NCI-H2107 treated with DMSO at 0.1 percent for 48 hours (cell line): ENCODE data around the gene MT1X.
"Not testable (repeated sequence)": the region's sequence is repeated elsewhere in the genome, so short reads cannot be mapped to it uniquely, and the experiment has no call there.

Experiments
- DNase-seq: peaks from one replicate; lab custom pipeline; 2025; ENCODE audit not compliant: unreplicated experiment; lab: John Stamatoyannopoulos, UW

Gene MT1X

DNA sequence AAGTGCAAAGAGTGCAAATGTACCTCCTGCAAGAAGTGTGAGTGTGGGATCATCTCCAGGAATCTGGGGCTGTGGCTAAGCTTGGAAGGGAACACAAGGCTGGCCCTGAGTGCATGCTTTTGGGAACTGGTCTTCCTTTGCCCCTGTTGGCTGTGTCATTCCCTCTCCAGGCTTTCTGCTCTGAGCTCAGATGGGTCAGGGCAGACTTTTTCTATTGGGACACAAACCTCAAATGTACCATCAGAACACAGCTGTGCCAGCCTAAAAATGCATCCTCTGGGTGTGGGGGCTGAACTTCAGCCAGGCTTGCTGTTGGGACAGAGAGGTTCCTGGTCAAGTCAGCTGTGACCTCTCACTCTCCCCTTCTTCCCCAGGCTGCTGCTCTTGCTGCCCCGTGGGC lies 29.7 kb upstream of the MT1X start:
- DNase-seq: no peak

DNA sequence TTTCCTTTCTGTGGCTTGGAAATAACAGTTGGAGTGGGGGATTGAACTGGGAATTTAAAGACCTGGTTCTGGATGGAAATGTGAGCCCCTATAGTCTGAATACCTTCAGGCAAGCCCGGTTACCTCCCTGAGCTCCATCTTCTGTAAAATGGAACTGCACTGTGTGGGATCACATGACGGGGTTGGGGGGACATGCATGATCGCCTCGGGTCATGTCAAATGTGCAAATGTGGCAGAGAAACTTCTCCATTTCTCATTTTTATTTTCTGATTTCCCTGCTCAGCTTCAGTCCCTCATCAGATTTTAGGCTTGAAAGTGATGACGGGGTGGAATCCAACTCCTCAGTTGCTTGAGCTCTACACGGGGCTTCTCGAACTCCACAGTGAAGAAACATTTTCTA lies 29.1 kb upstream of the MT1X start:
- DNase-seq: no peak

DNA sequence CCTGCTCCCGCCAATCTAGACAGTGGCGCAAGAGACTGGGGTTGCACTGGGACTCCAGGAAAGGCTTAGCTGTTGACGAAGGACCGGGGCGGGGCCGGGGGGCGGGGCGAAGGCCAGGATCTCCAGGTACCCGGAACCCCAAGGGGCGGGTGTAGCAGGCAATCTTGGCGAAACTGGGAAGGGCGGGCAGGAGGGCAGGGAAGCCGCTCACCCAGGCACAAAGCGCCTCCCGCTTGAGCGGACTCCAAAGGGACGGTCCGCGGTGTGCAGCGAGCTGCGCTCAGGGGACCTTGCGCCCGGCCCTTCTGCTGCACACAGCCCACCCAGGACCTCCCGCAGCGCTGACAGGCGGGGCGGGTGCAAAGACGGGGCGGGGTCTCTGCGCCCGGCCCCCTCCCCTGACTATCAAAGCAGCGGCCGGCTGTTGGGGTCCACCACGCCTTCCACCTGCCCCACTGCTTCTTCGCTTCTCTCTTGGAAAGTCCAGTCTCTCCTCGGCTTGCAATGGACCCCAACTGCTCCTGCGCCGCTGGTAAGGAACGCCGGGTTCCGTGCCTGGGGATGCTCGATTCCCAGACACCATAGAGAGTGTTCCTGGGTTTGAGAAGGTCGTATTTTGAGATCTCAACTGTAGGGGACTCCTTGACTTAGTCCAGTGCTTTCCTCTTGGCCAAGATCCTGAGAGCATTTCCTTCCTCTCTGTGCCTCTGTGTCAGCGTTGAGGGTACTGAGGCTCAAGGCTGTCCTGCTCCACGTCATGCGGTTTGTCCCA lies 24.5 kb upstream of the MT1X start, which contains the start of gene MT1F:
Gene MT1F (plus strand): TSS at position 405 of the 772 bp plus-strand sequence. CDS start 100 bp downstream, at position 505.
- no peak for DNase-seq

DNA sequence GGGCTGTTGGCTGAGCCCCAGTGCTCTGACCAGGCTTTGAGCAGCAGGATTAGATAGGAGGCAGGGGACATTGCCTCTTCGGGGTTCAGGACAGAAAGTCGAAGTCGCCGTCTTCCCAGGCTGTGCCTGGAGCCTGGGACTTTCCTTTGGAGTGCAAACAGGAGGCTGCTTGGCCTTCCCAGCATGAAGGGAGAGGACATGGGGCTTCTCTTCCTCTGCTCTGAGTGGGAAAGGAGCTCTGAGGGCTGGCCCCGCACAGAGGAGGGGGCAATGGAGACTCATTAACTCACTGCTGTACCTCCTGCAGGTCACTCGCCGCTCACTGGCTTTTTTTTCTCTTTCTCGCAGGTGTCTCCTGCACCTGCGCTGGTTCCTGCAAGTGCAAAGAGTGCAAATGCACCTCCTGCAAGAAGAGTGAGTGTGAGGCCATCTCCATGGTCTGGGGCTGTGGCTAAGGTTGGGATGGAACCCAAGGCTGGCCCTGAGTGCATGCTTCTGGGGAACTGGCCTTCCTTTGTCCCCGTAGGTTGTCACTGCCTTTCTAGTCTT lies 23.9 kb upstream of the MT1X start:
- DNase-seq: no peak

DNA sequence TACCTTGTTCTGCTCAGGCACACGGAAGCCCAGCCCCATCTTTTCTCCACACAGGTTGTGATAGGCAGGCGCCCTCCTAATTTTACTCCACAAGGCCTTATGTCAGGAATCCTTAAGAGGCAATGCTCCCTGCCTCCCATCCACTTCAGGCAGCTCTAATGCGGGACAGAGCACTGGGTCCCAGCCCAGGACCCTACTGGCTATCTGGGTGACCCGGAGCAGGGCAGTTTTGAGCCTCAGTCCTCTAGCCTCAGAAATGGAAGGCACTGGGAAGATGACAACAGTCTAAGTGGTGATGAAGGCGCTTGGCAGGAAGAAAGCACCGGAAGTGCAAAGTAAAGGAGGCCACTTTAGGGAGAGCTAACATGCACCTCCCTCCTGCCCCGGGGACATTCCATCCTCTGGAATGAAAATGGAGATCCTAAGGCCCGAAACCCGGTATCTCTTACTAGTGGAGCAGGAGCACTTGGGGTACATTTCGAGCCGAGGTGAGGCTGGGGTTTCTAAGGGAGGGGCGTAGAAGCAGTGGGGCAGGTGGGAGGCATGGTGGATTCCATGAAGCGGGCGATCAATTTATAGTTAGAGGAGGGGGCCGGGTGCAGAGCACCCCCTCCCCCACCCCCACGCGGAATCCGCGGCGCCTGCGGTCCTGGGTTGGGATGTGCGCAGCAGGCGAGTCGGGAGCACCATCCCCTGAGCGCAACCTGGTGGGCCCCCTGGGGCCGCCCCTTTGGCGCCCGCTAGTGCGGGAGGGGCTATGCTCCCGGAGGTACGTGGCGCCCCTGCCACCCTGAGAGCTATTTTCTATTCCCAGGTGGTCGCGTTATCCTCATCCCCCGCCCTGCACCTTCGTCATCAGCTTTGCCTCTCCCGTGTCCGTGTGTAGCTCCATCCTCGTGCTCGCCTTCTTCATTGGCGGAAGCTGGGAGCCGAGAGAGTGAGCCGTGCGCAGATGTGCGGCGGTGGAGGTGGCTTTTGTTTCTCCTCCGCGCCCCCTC lies 19.6 kb upstream of the MT1X start:
- no peak for DNase-seq

DNA sequence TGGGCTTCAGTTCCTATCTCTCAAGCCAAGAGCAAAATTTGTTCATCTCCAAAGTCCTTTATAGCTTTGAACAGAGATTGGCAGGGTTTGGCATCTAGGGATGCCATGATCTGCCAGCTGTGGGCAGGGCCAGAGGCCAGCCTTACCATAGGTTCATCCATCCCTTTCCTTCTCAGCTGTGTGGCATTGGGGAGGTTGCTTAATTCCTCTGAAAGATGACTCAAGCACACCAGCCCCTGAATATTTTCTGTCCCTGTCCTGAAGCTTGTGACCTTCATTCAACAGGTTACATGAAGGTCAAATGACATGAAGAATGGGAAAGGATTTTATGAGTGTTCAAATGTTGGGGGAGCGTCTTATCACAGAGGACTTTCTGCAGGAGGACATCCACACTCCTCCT lies 17.8 kb upstream of the MT1X start:
- DNase-seq: no peak

DNA sequence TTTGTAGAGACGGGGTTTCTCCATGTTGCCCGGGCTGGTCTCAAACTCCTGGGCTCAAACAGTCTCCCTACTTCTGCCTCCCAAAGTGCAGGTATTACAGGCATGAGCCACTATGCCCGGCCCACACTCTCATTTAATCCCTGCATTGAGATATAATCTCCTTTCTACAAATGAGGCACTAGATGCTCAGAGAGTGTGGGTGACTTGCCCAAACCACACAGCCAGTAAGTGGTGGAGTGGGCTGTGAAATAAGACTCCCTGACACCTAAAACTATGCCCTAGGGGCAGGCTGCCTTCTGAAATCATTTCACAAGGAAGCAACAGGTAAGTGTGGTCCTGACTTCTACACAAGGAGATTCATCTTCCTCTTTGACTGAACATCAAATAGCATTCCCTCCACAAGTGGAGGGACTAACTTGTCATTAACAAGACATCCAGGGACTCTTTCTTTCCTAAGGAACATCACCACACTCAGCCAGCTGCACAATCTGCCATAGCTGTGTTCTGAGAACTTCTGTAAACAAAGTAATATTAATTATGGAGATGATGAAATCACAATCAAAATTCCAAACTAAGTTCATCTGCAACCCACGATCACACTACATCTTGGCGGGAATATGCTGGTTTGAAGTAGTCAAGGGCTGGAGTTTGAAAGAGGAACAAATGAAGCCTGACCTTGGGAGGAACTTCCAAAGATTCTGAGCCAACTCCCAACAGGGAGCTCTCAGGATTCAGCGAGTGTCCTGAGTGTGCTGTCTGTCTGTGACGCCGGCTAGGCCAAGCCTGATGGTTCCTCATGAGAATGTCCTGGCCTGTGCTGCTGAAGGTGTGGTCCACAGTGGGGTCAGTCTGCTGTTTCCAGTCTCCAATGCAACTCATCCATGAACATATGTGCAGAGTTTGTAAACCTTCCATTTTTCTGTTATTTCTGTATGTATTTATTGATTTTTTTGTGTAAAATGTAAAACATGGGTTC lies 16.7 kb upstream of the MT1X start:
- not testable (repeated sequence) for DNase-seq

DNA sequence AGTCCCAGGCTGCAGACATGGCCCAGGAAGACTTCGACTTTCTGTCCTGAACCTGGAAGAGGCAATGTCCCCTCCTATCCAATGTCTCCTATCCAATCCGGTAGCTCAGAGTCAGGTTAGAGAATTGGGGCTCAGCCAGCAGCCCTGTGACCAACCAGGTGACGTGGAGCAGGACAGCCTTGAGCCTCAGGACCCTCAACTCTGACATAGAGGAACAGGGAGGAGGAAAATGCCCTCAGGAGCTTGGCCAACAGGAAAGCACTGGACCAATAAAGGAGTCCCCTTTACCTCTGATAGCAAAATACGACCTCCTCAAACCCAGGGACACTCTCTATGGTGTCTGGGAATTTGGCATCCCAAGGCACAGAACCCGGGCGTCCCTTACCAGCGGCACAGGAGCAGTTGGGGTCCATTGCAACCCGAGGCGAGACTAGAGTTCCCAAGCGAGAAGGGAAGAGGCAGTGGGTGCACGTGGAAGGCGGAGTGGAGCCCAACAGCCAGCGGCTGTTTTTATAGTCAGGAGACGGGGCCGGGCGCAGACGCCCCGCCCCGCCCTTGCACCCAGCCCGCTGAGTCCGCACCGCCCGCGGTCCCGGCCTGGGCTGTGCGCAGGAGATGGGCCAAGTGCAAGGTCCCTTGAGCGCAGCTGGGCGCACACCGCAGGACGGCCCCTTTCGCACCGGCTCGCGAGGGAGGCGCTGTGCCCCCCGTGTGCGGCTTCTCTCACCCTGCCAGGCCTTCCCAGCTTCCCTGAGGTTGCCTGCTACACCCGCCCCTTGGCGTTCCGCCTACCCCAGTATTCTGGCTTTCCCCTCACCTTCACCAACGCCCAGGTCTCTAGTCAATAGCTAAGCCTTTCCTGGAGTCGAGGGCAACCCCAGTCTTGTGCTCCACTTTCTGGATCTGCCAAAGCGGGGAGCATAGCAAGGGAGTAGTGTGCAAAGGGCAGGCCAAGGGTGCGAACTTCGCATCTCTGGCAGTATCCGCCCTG lies 14.4 kb upstream of the MT1X start, which contains the start of gene MT1G:
Gene MT1G (minus strand): TSS at position 485 of the 991 bp plus-strand sequence. CDS start 72 bp downstream, at position 413.
- DNase-seq: no peak

DNA sequence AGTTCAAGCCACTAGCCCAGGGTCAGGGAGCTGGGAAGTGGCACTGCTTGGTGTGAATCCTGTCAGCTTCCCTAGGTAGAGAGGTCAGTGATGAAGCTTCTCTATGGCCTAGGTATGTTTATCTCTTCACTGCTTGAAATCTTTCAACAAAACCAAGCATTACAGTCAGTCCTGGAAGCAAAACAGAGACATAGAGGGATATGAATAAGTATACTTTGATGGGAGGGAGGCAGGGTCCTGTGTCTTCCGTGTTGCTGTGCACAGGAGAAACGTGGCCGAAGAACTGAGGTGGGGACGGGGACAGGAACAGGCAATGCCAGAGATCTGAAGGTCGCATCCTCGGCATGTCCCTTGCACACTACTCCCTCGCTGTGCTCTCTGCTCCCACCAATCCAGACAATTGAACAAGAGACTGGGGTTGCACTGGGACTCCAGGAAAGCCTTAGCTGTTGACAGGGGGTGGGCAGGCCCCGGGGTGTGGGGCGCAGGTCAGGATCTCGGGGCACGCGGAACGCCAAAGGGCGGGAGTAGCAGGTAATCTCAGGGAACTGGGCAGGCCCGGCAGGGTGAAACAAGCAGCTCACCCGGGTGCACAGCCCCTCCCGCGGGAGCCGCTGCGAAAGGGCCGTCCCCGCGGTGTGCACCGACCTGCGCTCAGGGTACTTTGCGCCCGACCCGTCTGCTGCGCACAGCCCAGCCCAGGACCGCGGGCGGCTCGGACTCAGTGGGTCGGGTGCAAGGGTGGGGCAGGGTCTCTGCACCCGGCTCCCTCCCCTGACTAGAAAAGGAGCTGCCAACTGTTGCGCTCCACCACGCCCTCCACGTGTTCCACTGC lies 13.0 kb upstream of the MT1X start, which contains the start of gene MT1H:
Gene MT1H (plus strand): TSS at position 810 of the 835 bp plus-strand sequence. CDS start 71 bp downstream, outside the sequence.
- DNase-seq: no peak

DNA sequence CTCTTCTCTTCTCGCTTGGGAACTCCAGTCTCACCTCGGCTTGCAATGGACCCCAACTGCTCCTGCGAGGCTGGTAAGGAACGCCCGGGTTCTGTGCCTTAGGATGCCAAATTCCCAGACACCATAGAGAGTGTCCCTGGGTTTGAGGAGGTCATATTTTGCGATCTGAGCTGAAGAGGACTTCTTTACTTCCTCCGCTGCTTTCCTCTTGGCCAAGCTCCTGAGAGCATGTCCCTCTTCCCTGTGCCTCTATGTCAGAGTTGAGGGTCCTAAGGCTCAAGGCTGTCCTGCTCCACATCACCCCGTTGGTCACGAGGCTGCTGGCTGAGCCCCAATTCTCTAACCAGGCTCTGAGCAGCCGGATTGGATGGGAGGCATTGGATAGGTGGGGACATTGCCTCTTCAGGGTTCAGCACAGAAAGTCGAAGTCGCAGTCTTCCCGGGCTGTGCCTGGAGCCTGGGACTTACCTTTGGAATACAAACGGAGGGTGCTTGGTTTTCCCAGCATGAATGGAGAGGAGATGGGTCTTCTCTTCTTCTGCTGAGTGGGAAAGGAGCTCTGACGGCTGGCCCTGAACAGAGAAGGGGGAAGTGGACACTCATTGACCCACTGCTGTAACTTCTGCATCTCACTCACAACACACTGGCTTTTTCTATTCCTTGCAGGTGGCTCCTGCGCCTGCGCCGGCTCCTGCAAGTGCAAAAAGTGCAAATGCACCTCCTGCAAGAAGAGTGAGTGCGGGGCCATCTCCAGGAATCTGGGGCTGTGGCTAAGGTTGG lies 12.2 kb upstream of the MT1X start:
- DNase-seq: no peak

DNA sequence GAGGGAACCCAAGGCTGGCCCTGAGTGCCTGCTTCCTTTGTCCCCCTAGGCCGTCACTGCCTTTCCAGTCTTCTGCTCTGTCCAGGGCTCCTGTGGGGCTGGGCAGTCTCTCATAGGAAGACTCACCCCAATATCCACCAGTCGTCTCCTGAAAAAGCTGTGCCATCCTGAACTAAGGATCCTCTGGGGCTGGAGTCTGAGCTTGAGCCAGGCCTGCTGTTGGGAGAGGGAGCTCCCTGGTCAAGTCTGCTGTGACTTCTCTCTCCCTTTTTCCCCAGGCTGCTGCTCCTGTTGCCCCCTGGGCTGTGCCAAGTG lies 11.7 kb upstream of the MT1X start:
- no peak for DNase-seq

DNA sequence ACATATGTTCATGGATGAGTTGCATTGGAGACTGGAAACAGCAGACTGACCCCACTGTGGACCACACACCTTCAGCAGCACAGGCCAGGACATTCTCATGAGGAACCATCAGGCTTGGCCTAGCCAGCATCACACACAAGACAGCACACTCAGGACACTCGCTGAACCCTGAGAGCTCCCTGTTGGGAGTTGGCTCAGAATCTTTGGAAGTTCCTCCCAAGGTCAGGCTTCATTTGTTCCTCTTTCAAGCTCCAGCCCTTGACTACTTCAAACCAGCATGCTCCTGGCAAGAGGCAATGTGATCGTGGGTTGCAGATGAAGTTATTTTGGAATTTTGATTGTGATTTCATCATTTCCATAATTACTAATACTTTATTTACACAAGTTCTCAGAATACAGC lies 10.6 kb upstream of the MT1X start:
- not testable (repeated sequence) for DNase-seq

DNA sequence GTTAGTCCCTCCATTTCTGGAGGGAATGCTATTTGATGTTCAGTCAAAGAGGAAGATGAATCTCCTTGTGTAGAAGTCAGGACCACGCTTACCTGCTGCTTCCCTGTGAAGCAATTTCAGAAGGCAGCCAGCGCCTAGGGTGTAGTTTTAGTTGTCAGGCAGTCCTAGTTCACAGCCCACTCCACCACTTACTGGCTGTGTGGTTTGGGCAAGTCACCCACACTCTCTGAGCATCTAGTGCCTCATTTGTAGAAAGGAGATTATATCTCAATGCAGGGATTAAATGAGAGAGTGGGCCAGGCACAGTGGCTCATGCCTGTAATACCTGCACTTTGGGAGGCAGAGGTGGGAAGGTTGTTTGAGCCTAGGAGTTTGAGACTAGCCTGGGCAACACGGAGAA lies 10.1 kb upstream of the MT1X start:
- DNase-seq: not testable (repeated sequence)

DNA sequence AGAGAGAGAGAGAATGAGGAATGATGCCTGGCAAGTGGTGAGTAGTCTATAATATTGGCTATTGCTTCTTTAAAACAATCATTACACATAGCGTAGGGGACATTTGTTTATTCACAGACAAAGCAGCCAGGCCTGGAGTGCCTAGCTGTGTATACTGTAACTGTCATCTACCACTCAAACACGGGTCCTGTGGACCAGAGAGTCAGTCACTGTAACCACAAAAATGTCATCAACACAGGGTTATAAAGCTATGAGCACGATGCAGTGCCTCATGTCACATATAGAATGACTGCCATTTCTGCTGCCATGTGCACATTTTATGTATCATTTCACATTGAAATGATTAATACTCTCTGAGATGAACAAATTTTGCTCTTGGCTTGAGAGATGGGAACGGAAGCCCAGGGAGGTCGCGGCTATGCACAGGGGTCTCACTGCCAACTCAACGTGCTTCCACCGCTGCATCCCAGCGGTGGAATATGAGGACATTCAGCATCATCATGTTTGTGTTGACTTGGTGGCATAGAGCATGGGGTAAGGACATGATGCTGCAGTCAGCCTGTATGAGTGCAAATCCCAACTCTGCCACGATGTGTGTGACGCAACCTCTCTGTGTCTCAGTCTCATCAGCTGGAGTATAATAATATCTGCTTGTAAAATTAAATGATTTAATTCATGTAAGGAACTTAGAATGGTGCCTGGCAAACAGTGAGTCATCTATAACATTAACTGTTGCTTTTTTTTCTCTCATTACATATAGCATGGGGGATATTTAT lies 9.3 kb upstream of the MT1X start:
- DNase-seq: peak; percentile 19

DNA sequence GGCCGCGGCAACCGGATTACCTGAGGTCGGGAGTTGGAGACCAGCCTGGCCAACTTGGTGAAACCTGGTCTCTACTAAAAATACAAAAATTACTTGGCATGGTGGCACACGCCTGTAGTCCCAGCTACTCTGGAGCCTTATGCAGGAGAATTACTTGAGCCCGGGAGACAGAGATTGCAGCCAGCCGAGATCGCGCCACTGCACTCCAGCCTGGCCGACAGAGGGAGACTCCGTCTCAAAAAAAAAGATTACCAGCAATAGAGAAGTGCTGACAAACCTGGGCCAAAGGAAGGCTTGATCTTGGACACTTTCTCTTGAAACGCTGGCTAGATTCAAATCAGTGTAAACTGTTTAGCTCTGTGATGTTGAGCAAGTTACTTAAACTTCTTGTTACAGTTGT lies 8.3 kb upstream of the MT1X start:
- no peak for DNase-seq

DNA sequence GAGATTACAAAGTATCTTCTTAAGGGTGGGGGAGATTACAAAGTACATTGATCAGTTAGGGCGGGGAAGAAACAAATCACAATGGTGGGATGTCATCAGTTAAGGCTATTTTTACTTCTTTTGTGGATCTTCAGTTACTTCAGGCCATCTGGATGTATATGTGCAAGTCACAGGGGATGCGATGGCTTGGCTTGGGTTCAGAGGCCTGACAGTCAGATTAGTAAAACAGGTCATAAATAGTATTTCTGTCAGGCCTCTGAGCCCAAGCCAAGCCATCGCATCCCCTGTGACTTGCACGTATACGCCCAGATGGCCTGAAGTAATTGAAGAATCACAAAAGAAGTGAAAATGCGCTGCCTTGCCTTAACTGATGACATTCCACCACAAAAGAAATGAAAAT lies 7.7 kb upstream of the MT1X start:
- not testable (repeated sequence) for DNase-seq
